ENCODE results near the gene N4BP3. TPM values are rescaled to one million over a fixed set of nuclear protein-coding genes. Genes with fewer than 3 reads are reported as not detected.

The N4BP3 gene
- total RNA-seq, 2 donors from 2014 or later = 2.3 to 4.7 TPM

- Histone ChIP-seq H3K4me1 (replicated peaks) (no peaks in the 10 kb centered on the region), H3K9me3 (no peaks in the 10 kb centered on the region), H3K27ac (no peak overlapping the region), H3K4me3 (no peak overlapping the region), H3K36me3 (no peaks in the 10 kb centered on the region), H3K27me3 (replicated peaks; ENCODE audit: insufficient read depth) (no peaks in the 10 kb centered on the region)
- 81% methylated on average over 8 of the region's 8 CpGs for WGBS
- DNase-seq (ENCODE audit: low spot score) = no peak
- no peak for TF ChIP-seq CTCF (IDR thresholded peaks at IDR 0.05)
- no peak for TF ChIP-seq POLR2AphosphoS5 (IDR thresholded peaks at IDR 0.05)
- TF ChIP-seq POLR2A (IDR thresholded peaks at IDR 0.05) = no peak
- intact Hi-C loops (cut with DNase I) = no loop called here
These were observed 33.3 kb upstream of the N4BP3 start for GRCh38 chr5:178080056-178080455.

GRCh38 chr5:178080618-178081410, 32.5 kb upstream of the N4BP3 start:
- Histone ChIP-seq H3K27ac (no peak overlapping the region), H3K9me3 (no peaks in the 10 kb centered on the region), H3K4me3 (no peak overlapping the region), H3K36me3 (no peaks in the 10 kb centered on the region), H3K27me3 (replicated peaks; ENCODE audit: insufficient read depth) (no peaks in the 10 kb centered on the region), H3K4me1 (replicated peaks) (no peaks in the 10 kb centered on the region)
- 75% methylated on average over 9 of the region's 9 CpGs for WGBS
- no peak for DNase-seq (ENCODE audit: low spot score)
- intact Hi-C loops (cut with DNase I) = no loop called here
- no peak for TF ChIP-seq POLR2AphosphoS5 (IDR thresholded peaks at IDR 0.05)
- TF ChIP-seq POLR2A (IDR thresholded peaks at IDR 0.05) = no peak

- DNase-seq (ENCODE audit: low spot score) = no peak
- Histone ChIP-seq H3K27ac (no peak overlapping the region), H3K36me3 (no peaks in the 10 kb centered on the region), H3K9me3 (no peaks in the 10 kb centered on the region), H3K4me1 (replicated peaks) (no peaks in the 10 kb centered on the region), H3K27me3 (replicated peaks; ENCODE audit: insufficient read depth) (no peaks in the 10 kb centered on the region), H3K4me3 (no peak overlapping the region)
- intact Hi-C loops (cut with DNase I) = no loop called here
- TF ChIP-seq CTCF (IDR thresholded peaks at IDR 0.05) (no peak), POLR2AphosphoS5 (IDR thresholded peaks at IDR 0.05) (no peak), POLR2A (IDR thresholded peaks at IDR 0.05) (no peak)
- 73% methylated on average over 12 of the region's 12 CpGs for WGBS
These were observed 31.6 kb upstream of the N4BP3 start for GRCh38 chr5:178081571-178082243.

- Histone ChIP-seq H3K4me1 (replicated peaks) (no peaks in the 10 kb centered on the region), H3K36me3 (no peaks in the 10 kb centered on the region), H3K9me3 (no peaks in the 10 kb centered on the region), H3K27me3 (replicated peaks; ENCODE audit: insufficient read depth) (no peaks in the 10 kb centered on the region), H3K27ac (no peak overlapping the region), H3K4me3 (no peak overlapping the region)
- no peak for DNase-seq (ENCODE audit: low spot score)
- TF ChIP-seq POLR2A (IDR thresholded peaks at IDR 0.05) = no peak
- no peak for TF ChIP-seq POLR2AphosphoS5 (IDR thresholded peaks at IDR 0.05)
- no peak for TF ChIP-seq CTCF (IDR thresholded peaks at IDR 0.05)
- 55% methylated on average over 6 of the region's 6 CpGs for WGBS
- intact Hi-C loops (cut with DNase I) = no loop called here
These were observed 29.4 kb upstream of the N4BP3 start for GRCh38 chr5:178083922-178084321.

- H3K36me3 ChIP-seq = no peaks in the 10 kb centered on the region
- TF ChIP-seq CTCF (IDR thresholded peaks at IDR 0.05) (no peak), POLR2AphosphoS5 (IDR thresholded peaks at IDR 0.05) (no peak), POLR2A (IDR thresholded peaks at IDR 0.05) (no peak)
- intact Hi-C loops (cut with DNase I) = no loop called here
- no peak overlapping the region for H3K27ac ChIP-seq
- no peaks in the 10 kb centered on the region for H3K9me3 ChIP-seq
- H3K4me3 ChIP-seq = no peak overlapping the region
- no peaks in the 10 kb centered on the region for H3K27me3 ChIP-seq (replicated peaks; ENCODE audit: insufficient read depth)
- 64% methylated on average over 6 of the region's 6 CpGs for WGBS
- DNase-seq (ENCODE audit: low spot score) = no peak
- no peaks in the 10 kb centered on the region for H3K4me1 ChIP-seq (replicated peaks)
These were observed 28.0 kb upstream of the N4BP3 start for GRCh38 chr5:178085316-178085715.
